SK-N-SH (cell line): ENCODE measurements around the gene CSRNP3. TPM values are rescaled to one million over a fixed set of nuclear protein-coding genes. Genes with fewer than 3 reads are reported as not detected.

Experiments
- CTCF ChIA-PET: fragments of 300-600, 350-600 bp; formaldehyde crosslinking; extraction: SDS; loops from one replicate; lab custom pipeline; 2021; lab: Yijun Ruan, JAX
- POLR2A ChIA-PET: fragments of 350-600 bp; sonication (Branson Sonifier 250); formaldehyde crosslinking; extraction: SDS; loops from one replicate; lab custom pipeline; 2020; ENCODE audit warnings: antibody characterized with exemption, inconsistent platforms; lab: Yijun Ruan, JAX
- DNase-seq: peaks from one replicate; pipeline ENCODE4 v3.0.0; 2012
- H2AFZ ChIP-seq: fragments of 200-600 bp; sonication (generic); 2 replicates; pipeline ENCODE4 v1.8.1; 2016; ENCODE audit warnings: antibody characterized with exemption, mild to moderate bottlenecking, low read depth
- H3F3A ChIP-seq: fragments of 200-600 bp; sonication (generic); replicated peaks from 2 replicates; pipeline ENCODE3; 2016; ENCODE audit warnings: antibody characterized with exemption, mild to moderate bottlenecking; ENCODE audit not compliant: insufficient read depth
- H3K27ac ChIP-seq, 2 experiments: fragments of 200-500 bp in 1 of 2; fragments of 200-600 bp in 1 of 2; sonication (Bioruptor generic) in 1 of 2; sonication (generic), shearing (Covaris generic) in 1 of 2; 2 replicates each; pipeline versions ENCODE4 v1.5.1 to v1.6.1; 2014 to 2016; ENCODE audit warnings: low read depth in 2 of 2, inconsistent platforms in 1 of 2, low read length in 1 of 2, mild to moderate bottlenecking in 1 of 2, mixed read lengths in 1 of 2
- H3K27me3 ChIP-seq: fragments of 200-600 bp; sonication (generic), shearing (Covaris generic); 2 replicates; pipeline ENCODE4 v1.6.1; 2016; ENCODE audit warnings: mixed run types; ENCODE audit not compliant: insufficient read depth
- H3K36me3 ChIP-seq, 2 experiments: fragments of 200-500 bp in 1 of 2; fragments of 200-600 bp in 1 of 2; sonication (Bioruptor generic) in 1 of 2; sonication (generic) in 1 of 2; replicated peaks in 1 of 2; 2 replicates each; pipeline versions ENCODE3 to v1.5.1; 2014 to 2016; ENCODE audit warnings: low read length in 1 of 2, mild to moderate bottlenecking in 1 of 2; ENCODE audit not compliant: insufficient read depth in 2 of 2, control insufficient read depth in 1 of 2
- H3K4me1 ChIP-seq, 2 experiments: fragments of 200-500 bp in 1 of 2; fragments of 200-600 bp in 1 of 2; sonication (Bioruptor generic) in 1 of 2; sonication (generic), shearing (Covaris generic) in 1 of 2; 2 replicates each; pipeline versions ENCODE4 v1.5.1 to v1.6.1; 2014 to 2016; ENCODE audit warnings: low read depth in 1 of 2, low read length in 1 of 2, mixed run types in 1 of 2; ENCODE audit not compliant: insufficient read depth in 2 of 2, control insufficient read depth in 1 of 2
- H3K4me2 ChIP-seq: fragments of 200-600 bp; sonication (generic), shearing (Covaris generic); 2 replicates; pipeline ENCODE4 v1.6.1; 2017; ENCODE audit warnings: mixed run types
- H3K4me3 ChIP-seq, 2 experiments: fragments of 200-500 bp in 1 of 2; fragments of 200-600 bp in 1 of 2; sonication (Bioruptor generic) in 1 of 2; sonication (generic), shearing (Covaris generic) in 1 of 2; 2 replicates each; pipeline versions ENCODE4 v1.5.1 to v1.8.1; 2014 to 2016; ENCODE audit warnings: low read depth in 2 of 2, inconsistent platforms in 1 of 2, low read length in 1 of 2, mild to moderate bottlenecking in 1 of 2, mixed read lengths in 1 of 2, moderate library complexity in 1 of 2
- H3K79me2 ChIP-seq: fragments of 200-600 bp; sonication (generic); 2 replicates; pipeline ENCODE4 v1.8.1; 2017; ENCODE audit warnings: mild to moderate bottlenecking; ENCODE audit not compliant: insufficient read depth
- H3K9ac ChIP-seq: fragments of 200-600 bp; sonication (generic); 2 replicates; pipeline ENCODE4 v1.6.1; 2017; ENCODE audit warnings: mixed run types
- H3K9me2 ChIP-seq: fragments of 200-600 bp; sonication (generic); 2 replicates; pipeline ENCODE4 v1.6.1; 2017; ENCODE audit warnings: mixed run types
- H3K9me3 ChIP-seq: fragments of 200-600 bp; sonication (generic); 2 replicates; pipeline ENCODE4 v1.6.1; 2017; ENCODE audit warnings: mixed run types, mild to moderate bottlenecking, moderate library complexity
- H4K20me1 ChIP-seq: fragments of 200-600 bp; sonication (generic); 2 replicates; pipeline ENCODE4 v1.6.1; 2017; ENCODE audit warnings: mild to moderate bottlenecking, mixed run types; ENCODE audit not compliant: insufficient read depth
- CHD2 ChIP-seq: fragments of 150-350 bp; IDR thresholded peaks from 2 replicates; pipeline ENCODE4 v1.6.1; 2018; ENCODE audit warnings: low read length; ENCODE audit not compliant: partially characterized antibody
- EZH2phosphoT487 ChIP-seq: fragments of 200-600 bp; sonication (generic); IDR thresholded peaks from 2 replicates; pipeline ENCODE4 v1.6.1; 2017; ENCODE audit warnings: low read depth, mixed run types, mild to moderate bottlenecking, antibody characterized with exemption, moderate library complexity, borderline replicate concordance
- FOSL2 ChIP-seq: IDR thresholded peaks from 2 replicates; pipeline ENCODE4 v1.4.0; 2012; ENCODE audit warnings: low read depth, mild to moderate bottlenecking, moderate library complexity, borderline replicate concordance
- FOXJ3 ChIP-seq: sonication (generic); formaldehyde crosslinking; IDR thresholded peaks from 2 replicates; pipeline ENCODE4 v1.5.1; 2020; ENCODE audit warnings: mild to moderate bottlenecking, missing genetic modification reagents
- FOXM1 ChIP-seq: IDR thresholded peaks from 2 replicates; pipeline ENCODE4 v1.4.0; 2012; ENCODE audit warnings: low read depth, mild to moderate bottlenecking
- IRF3 ChIP-seq: fragments of 150-350 bp; IDR thresholded peaks from 2 replicates; pipeline ENCODE4 v1.6.1; 2016; ENCODE audit warnings: mild to moderate bottlenecking, low read depth, low read length
- JUND ChIP-seq: IDR thresholded peaks from 2 replicates; pipeline ENCODE4 v1.4.0; 2012
- MAX ChIP-seq: IDR thresholded peaks from 2 replicates; pipeline ENCODE4 v1.4.0; 2012; ENCODE audit warnings: low read depth
- MEF2A ChIP-seq: IDR thresholded peaks from 2 replicates; pipeline ENCODE4 v1.4.0; 2012; ENCODE audit warnings: low read depth, borderline replicate concordance
- MXI1 ChIP-seq: IDR thresholded peaks from 2 replicates; pipeline ENCODE4 v1.6.1; 2012; ENCODE audit warnings: mild to moderate bottlenecking, low read depth, low read length, improper control_type of control experiment
- NFIC ChIP-seq: IDR thresholded peaks from 2 replicates; pipeline ENCODE4 v1.4.0; 2012; ENCODE audit warnings: borderline replicate concordance
- RFX5 ChIP-seq: IDR thresholded peaks from 2 replicates; pipeline ENCODE4 v1.6.1; 2012; ENCODE audit warnings: mild to moderate bottlenecking, improper control_type of control experiment, low read length
- RXRA ChIP-seq: IDR thresholded peaks from 2 replicates; pipeline ENCODE4 v1.4.0; 2012; ENCODE audit warnings: low read depth, mild to moderate bottlenecking, borderline replicate concordance
- SIN3A ChIP-seq: IDR thresholded peaks from 2 replicates; pipeline ENCODE4 v1.6.1; 2012; ENCODE audit warnings: low read depth, mild to moderate bottlenecking, low read length, moderate library complexity, borderline replicate concordance
- SMC3 ChIP-seq: IDR thresholded peaks from 2 replicates; pipeline ENCODE4 v1.6.1; 2012; ENCODE audit warnings: low read depth, low read length, improper control_type of control experiment
- TAF1 ChIP-seq: IDR thresholded peaks from 2 replicates; pipeline ENCODE4 v1.6.1; 2012; ENCODE audit warnings: low read depth, mild to moderate bottlenecking, low read length, moderate library complexity, borderline replicate concordance
- TCF12 ChIP-seq: IDR thresholded peaks from 2 replicates; pipeline ENCODE4 v1.4.0; 2012
- YY1 ChIP-seq: IDR thresholded peaks from 2 replicates; pipeline ENCODE4 v1.4.0; 2012; ENCODE audit warnings: low read depth, mild to moderate bottlenecking
- WGBS: methylation state at CpG from one replicate; pipeline ENCODE4 v1.1.6; 2017; ENCODE audit warnings: low lambda C conversion rate; 5-methylcytosine and 5-hydroxymethylcytosine counted together
- polyA plus RNA-seq, 3 experiments: library from polyadenylated mRNA; depleted of rRNA; stranded (reverse); fragments of >200 nt; gene quantifications; 2 replicates each; pipeline ENCODE4 v1.2.3, GENCODE V29; 2012
- TF ChIP-seq, protein P1 (sequence below): IDR thresholded peaks from 2 replicates; pipeline ENCODE4 v1.4.0; 2012; ENCODE audit warnings: low read depth, borderline replicate concordance
- TF ChIP-seq, protein P2 (sequence below): IDR thresholded peaks from 2 replicates; pipeline ENCODE4 v1.6.1; 2012; ENCODE audit warnings: mild to moderate bottlenecking, low read depth, low read length, moderate library complexity

Gene CSRNP3
- polyA plus RNA-seq, 1 of the 3 experiments (the other 2 are of a cell fraction) = 1.0 TPM

DNA sequence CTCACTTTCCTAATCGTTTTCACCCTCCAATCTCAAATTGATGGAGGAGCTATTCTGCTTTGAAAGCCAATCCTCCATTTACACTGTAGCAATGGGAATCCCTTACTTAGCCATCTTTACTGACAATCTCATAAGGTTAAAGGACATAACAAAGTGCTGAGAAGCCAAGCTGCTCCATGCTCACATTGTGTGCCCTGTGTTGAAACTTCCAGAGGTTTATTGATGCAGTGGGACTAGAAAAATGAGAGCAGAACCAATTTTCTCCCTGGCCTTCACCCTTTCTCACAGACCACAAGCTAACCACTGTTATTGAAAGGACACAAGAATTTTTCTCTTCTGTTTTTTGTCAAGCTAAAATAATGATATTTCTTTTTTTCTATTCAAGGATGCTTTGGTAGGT is 63.8 kb downstream of the CSRNP3 start:
- Histone ChIP-seq H3K36me3 (peaks cover under 1 to 5% of the 10 kb centered on the region in 2 experiments), H3K9ac (no peak overlapping the region), H4K20me1 (no peaks in the 10 kb centered on the region), H3K4me3 (no peak overlapping the region), H3K27ac (no peak overlapping the region), H3F3A (no peaks in the 10 kb centered on the region), H2AFZ (no peak overlapping the region), H3K4me2 (no peak overlapping the region), H3K9me2 (no peaks in the 10 kb centered on the region), H3K9me3 (no peaks in the 10 kb centered on the region), H3K27me3 (no peaks in the 10 kb centered on the region), H3K4me1 (peaks cover 0 to 3% of the 10 kb centered on the region in 2 experiments; a peak in 3 of 4 replicates), H3K79me2 (no peaks in the 10 kb centered on the region)
- 75% methylated on average over 1 of the region's 1 CpG for WGBS
- DNase-seq = no peak
- TF ChIP-seq CHD2 (no peak), TAF1 (no peak), MEF2A (no peak), MXI1 (no peak), RFX5 (no peak), YY1 (no peak), JUND (no peak), SIN3A (no peak), SMC3 (no peak), FOXM1 (no peak), FOSL2 (no peak), FOXJ3 (CRISPR knock-in tag) (no peak), IRF3 (no peak), MAX (no peak), TCF12 (no peak), EZH2phosphoT487 (no peak), RXRA (no peak), NFIC (no peak)
- TF ChIP-seq, protein P1, sequence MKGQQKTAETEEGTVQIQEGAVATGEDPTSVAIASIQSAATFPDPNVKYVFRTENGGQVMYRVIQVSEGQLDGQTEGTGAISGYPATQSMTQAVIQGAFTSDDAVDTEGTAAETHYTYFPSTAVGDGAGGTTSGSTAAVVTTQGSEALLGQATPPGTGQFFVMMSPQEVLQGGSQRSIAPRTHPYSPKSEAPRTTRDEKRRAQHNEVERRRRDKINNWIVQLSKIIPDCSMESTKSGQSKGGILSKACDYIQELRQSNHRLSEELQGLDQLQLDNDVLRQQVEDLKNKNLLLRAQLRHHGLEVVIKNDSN = no peak
- TF ChIP-seq, protein P2, sequence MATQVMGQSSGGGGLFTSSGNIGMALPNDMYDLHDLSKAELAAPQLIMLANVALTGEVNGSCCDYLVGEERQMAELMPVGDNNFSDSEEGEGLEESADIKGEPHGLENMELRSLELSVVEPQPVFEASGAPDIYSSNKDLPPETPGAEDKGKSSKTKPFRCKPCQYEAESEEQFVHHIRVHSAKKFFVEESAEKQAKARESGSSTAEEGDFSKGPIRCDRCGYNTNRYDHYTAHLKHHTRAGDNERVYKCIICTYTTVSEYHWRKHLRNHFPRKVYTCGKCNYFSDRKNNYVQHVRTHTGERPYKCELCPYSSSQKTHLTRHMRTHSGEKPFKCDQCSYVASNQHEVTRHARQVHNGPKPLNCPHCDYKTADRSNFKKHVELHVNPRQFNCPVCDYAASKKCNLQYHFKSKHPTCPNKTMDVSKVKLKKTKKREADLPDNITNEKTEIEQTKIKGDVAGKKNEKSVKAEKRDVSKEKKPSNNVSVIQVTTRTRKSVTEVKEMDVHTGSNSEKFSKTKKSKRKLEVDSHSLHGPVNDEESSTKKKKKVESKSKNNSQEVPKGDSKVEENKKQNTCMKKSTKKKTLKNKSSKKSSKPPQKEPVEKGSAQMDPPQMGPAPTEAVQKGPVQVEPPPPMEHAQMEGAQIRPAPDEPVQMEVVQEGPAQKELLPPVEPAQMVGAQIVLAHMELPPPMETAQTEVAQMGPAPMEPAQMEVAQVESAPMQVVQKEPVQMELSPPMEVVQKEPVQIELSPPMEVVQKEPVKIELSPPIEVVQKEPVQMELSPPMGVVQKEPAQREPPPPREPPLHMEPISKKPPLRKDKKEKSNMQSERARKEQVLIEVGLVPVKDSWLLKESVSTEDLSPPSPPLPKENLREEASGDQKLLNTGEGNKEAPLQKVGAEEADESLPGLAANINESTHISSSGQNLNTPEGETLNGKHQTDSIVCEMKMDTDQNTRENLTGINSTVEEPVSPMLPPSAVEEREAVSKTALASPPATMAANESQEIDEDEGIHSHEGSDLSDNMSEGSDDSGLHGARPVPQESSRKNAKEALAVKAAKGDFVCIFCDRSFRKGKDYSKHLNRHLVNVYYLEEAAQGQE = no peak
- CTCF ChIA-PET = interaction anchor here (1.0 kb wide), 2 partner anchors 20 to 341 kb away, joined by 3 read pairs; no protein-coding TSS in a partner anchor
- POLR2A ChIA-PET = no interaction called here
